Immature natural killer cell (primary cell): ENCODE data around the gene TTYH3. TPM values are rescaled to one million over a fixed set of nuclear protein-coding genes. Genes with fewer than 3 reads are reported as not detected.
"Not testable (repeated sequence)": the region's sequence is repeated elsewhere in the genome, so short reads cannot be mapped to it uniquely, and the experiment has no call there.

ENCODE experiments used
- DNase-seq, 3 donors: peaks; one replicate each; pipeline ENCODE4 v3.0.0; 2022; ENCODE audit warnings: mixed read lengths in 1 of 3
- H3K27ac Mint-ChIP-seq, 6 donors: one replicate each; pipeline ENCODE4 v1.8.0; 2020; ENCODE audit warnings: mixed read lengths in 6 of 6, mild to moderate bottlenecking in 5 of 6, inconsistent platforms in 4 of 6, moderate library complexity in 3 of 6
- H3K27me3 Mint-ChIP-seq, 3 donors: one replicate each; pipeline ENCODE4 v1.8.0; 2020 to 2021; ENCODE audit warnings: low read depth in 3 of 3, mild to moderate bottlenecking in 3 of 3, mixed read lengths in 3 of 3, moderate library complexity in 3 of 3, inconsistent platforms in 1 of 3
- H3K36me3 Mint-ChIP-seq, 3 donors: one replicate each; pipeline ENCODE4 v1.8.0; 2020; ENCODE audit warnings: mixed read lengths in 3 of 3, inconsistent platforms in 2 of 3, mild to moderate bottlenecking in 2 of 3
- H3K4me1 Mint-ChIP-seq, 2 donors: one replicate each; pipeline ENCODE4 v1.8.0; 2020; ENCODE audit warnings: inconsistent platforms in 2 of 2, mild to moderate bottlenecking in 2 of 2, mixed read lengths in 2 of 2, moderate library complexity in 1 of 2
- H3K4me3 Mint-ChIP-seq, 5 donors: one replicate each; pipeline ENCODE4 v1.8.0; 2020; ENCODE audit warnings: mild to moderate bottlenecking in 5 of 5, mixed read lengths in 5 of 5, inconsistent platforms in 3 of 5, moderate library complexity in 3 of 5
- H3K9me3 Mint-ChIP-seq, 6 donors: one replicate each; pipeline ENCODE4 v1.8.0; 2020; ENCODE audit warnings: mild to moderate bottlenecking in 6 of 6, mixed read lengths in 6 of 6, inconsistent platforms in 4 of 6, moderate library complexity in 3 of 6
- polyA plus RNA-seq, 3 donors: library from polyadenylated mRNA; unstranded; fragments of 300-500 nt; fragmentation: Illumina TruSeq; gene quantifications; one replicate each; pipeline ENCODE4 v1.2.3, GENCODE V29; 2021

TTYH3 gene
- polyA plus RNA-seq, 3 donors from 2014 or later, result 1.3 to 3.2 (median 1.6) TPM

- Mint-ChIP-seq H3K27me3 (peaks cover 9 to 11% (median 10%) of the 10 kb centered on the region in 3 donors), H3K27ac (no peak overlapping the region), H3K9me3 (no peaks in the 10 kb centered on the region), H3K4me1 (peaks cover 6 to 12% of the 10 kb centered on the region in 2 donors), H3K36me3 (no peaks in the 10 kb centered on the region), H3K4me3 (no peak overlapping the region)
- DNase-seq, result no peak
These were observed 36.6 kb downstream of the TTYH3 start for GRCh38 chr7:2668401-2668800.

GRCh38 chr7:2670171-2670570, 38.4 kb downstream of the TTYH3 start:
- no peaks in the 10 kb centered on the region for H3K9me3 Mint-ChIP-seq
- DNase-seq, result no peak
- peaks cover 9 to 14% (median 10%) of the 10 kb centered on the region in 3 donors for H3K27me3 Mint-ChIP-seq
- peaks cover 6 to 12% of the 10 kb centered on the region in 2 donors for H3K4me1 Mint-ChIP-seq
- H3K27ac Mint-ChIP-seq, result no peak overlapping the region
- H3K36me3 Mint-ChIP-seq, result peaks cover 0 to 3% (median 0%) of the 10 kb centered on the region in 3 donors
- no peak overlapping the region for H3K4me3 Mint-ChIP-seq

DNA sequence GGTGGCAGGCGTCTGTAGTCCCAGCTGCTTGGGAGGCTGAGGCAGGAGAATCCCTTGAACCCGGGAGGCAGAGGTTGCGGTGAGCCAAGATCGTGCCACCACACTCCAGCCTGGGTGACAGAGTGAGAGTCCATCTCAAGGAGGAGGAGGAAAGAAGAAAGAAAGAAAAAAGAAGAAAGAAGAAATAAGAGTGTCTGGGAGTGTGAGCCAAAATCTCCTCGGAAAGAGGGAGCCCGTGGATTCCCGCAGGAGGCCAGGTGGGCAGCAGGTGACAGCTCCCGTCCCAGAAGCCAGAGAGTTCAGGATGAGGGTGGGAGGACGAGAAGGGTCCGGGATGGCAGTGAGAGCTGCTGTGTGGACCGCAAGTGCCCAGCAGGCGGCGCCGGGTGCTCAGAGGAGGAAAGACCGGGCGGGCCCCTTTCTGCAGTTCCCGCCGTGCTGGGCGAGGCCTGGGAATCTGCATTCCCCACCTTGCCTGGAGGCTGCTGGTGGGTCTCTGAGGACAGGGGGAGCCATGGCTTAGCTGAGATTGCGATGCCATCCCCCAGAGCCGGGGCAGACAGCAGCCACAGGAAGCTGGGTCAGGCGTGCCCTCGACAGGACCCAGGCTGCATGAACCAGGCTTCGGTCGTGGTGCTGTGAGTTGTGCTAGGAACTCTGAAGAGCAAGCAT, 39.1 kb downstream of the TTYH3 start:
- H3K9me3 Mint-ChIP-seq, result no peaks in the 10 kb centered on the region
- DNase-seq, result peak; percentile 59 to 62 (median 61)
- H3K36me3 Mint-ChIP-seq, result peaks cover 0 to 3% (median 0%) of the 10 kb centered on the region in 3 donors
- peaks cover 9 to 15% (median 10%) of the 10 kb centered on the region in 3 donors for H3K27me3 Mint-ChIP-seq
- H3K4me3 Mint-ChIP-seq, result peak overlapping the region in 1 of 5 donors; percentile 41
- peaks cover 6 to 10% of the 10 kb centered on the region in 2 donors for H3K4me1 Mint-ChIP-seq
- H3K27ac Mint-ChIP-seq, result no peak overlapping the region

GRCh38 chr7:2673214-2673613, 41.4 kb downstream of the TTYH3 start:
- not testable (repeated sequence) for DNase-seq, H3K4me3 Mint-ChIP-seq, H3K36me3 Mint-ChIP-seq, H3K9me3 Mint-ChIP-seq, H3K27ac Mint-ChIP-seq, H3K4me1 Mint-ChIP-seq
- peaks cover 5 to 19% (median 7%) of the 10 kb centered on the region in 3 donors for H3K27me3 Mint-ChIP-seq

- H3K4me3 Mint-ChIP-seq, result no peak overlapping the region
- peaks cover 4 to 19% (median 7%) of the 10 kb centered on the region in 3 donors for H3K27me3 Mint-ChIP-seq
- peaks cover 0 to 3% (median 0%) of the 10 kb centered on the region in 3 donors for H3K36me3 Mint-ChIP-seq
- H3K4me1 Mint-ChIP-seq, result peaks cover 6 to 8% of the 10 kb centered on the region in 2 donors
- H3K27ac Mint-ChIP-seq, result no peak overlapping the region
- DNase-seq, result no peak
- H3K9me3 Mint-ChIP-seq, result no peaks in the 10 kb centered on the region
These were observed 42.1 kb downstream of the TTYH3 start for GRCh38 chr7:2673934-2674333.

DNA sequence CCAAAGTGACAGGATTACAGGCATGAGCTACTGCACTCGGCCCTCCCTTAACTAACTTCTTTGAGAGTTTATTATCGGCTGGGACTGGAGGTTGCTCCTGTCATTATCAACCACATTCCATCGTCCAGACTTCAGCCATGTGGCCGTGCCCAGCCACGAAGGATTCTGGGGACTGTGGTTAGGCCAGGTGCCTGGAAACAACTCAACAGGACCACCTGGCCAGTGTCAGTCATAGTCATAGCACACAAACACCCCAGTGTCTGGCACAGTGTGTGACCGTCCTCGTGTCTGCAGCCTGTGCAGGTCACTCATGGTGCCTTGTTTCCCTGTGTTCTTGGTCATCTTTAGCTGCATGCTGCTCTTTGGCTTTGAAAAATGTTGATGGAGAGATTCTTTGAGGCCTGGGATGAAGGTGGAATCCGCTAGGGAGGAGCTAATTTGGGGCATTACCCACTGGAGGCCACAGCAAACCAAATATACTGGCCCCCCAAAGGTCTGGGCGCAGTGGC, 43.5 kb downstream of the TTYH3 start:
- no peak overlapping the region for H3K4me3 Mint-ChIP-seq
- no peaks in the 10 kb centered on the region for H3K9me3 Mint-ChIP-seq
- DNase-seq, result no peak
- peaks cover 4 to 11% (median 6%) of the 10 kb centered on the region in 3 donors for H3K27me3 Mint-ChIP-seq
- H3K36me3 Mint-ChIP-seq, result peaks cover 0 to 3% (median 0%) of the 10 kb centered on the region in 3 donors
- no peak overlapping the region for H3K27ac Mint-ChIP-seq
- peaks cover 6% of the 10 kb centered on the region in 2 donors for H3K4me1 Mint-ChIP-seq

DNA sequence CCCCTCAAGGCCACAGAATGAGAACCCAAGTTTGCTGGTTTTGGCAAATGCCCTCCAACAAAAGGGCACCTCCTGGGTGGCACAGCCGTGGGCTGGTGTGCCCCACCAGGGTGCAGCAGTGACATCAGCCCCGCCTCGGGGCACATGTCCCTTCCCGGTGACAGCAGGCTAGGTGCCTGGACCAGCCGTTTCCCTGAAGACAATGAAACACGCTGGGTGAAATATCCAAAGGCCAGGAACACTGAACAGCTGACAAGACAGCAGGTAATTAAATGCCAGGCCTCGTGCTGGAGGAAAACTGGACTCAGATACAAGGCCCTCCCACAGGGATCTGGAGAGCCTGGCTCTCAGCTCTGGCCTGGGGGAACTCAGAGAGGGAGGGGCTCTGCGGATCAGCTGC, 44.8 kb downstream of the TTYH3 start:
- H3K27me3 Mint-ChIP-seq, DNase-seq, H3K4me1 Mint-ChIP-seq, H3K27ac Mint-ChIP-seq, H3K9me3 Mint-ChIP-seq, H3K4me3 Mint-ChIP-seq, H3K36me3 Mint-ChIP-seq: not testable (repeated sequence)

GRCh38 chr7:2678454-2678853, 46.7 kb downstream of the TTYH3 start:
- H3K27ac Mint-ChIP-seq, H3K27me3 Mint-ChIP-seq, H3K4me3 Mint-ChIP-seq, DNase-seq, H3K4me1 Mint-ChIP-seq, H3K9me3 Mint-ChIP-seq, H3K36me3 Mint-ChIP-seq: not testable (repeated sequence)

DNA sequence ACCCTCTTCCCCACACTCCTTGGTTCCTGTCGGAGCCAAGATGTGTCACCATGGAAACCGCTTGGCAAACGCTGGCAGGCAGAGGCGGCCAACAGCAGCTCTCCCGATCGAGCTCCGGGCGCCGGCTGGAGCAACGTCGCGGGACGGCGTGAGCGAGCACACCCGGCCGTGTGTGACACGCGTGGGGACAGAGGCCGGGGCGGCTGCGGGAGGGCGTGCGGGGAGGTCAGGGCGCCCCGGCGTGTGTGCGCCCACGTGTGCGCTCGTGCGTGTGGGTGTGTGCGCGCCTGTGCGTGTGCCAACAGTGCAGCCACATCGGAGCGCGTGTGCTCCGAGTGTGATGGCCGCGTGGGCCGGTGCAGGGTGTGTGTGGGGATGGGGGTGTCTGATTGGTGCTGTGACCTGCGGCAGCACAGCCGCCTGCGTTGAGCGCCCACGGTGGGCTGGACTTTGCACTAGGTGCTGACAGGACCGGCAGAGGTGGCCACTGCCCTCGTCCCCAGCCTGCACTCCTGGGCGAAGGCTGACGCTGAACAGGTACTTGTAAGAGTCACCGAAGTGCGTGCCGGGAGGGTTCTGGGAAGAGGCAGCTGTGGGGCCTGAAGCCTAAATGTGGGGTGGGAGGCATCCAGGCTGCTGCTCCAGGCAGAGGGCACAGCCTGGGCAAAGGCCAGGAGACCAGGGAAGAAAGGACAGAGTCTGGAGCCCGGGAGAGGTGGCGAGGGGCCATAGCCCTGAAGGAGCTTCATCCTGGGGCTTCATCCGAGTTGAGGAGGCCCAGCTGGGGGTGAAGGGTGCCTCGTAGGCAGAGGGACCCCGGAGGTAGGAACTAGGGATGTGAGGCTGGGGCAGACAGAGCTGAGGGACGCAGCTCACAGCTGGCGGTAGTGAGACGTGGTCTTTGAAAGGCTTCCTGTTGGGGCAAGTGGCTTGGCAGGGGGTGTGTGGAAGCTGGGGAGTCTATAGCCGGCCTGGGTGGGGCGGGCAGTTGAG, 47.6 kb downstream of the TTYH3 start:
- not testable (repeated sequence) for H3K36me3 Mint-ChIP-seq, H3K27me3 Mint-ChIP-seq, H3K27ac Mint-ChIP-seq, H3K4me3 Mint-ChIP-seq, H3K9me3 Mint-ChIP-seq, H3K4me1 Mint-ChIP-seq, DNase-seq

GRCh38 chr7:2680256-2680655, 48.5 kb downstream of the TTYH3 start:
- no peaks in the 10 kb centered on the region for H3K36me3 Mint-ChIP-seq
- no peak overlapping the region for H3K4me3 Mint-ChIP-seq
- H3K4me1 Mint-ChIP-seq, result no peaks in the 10 kb centered on the region
- peaks cover 2 to 8% (median 3%) of the 10 kb centered on the region in 3 donors for H3K27me3 Mint-ChIP-seq
- no peaks in the 10 kb centered on the region for H3K9me3 Mint-ChIP-seq
- H3K27ac Mint-ChIP-seq, result no peak overlapping the region
- no peak for DNase-seq

DNA sequence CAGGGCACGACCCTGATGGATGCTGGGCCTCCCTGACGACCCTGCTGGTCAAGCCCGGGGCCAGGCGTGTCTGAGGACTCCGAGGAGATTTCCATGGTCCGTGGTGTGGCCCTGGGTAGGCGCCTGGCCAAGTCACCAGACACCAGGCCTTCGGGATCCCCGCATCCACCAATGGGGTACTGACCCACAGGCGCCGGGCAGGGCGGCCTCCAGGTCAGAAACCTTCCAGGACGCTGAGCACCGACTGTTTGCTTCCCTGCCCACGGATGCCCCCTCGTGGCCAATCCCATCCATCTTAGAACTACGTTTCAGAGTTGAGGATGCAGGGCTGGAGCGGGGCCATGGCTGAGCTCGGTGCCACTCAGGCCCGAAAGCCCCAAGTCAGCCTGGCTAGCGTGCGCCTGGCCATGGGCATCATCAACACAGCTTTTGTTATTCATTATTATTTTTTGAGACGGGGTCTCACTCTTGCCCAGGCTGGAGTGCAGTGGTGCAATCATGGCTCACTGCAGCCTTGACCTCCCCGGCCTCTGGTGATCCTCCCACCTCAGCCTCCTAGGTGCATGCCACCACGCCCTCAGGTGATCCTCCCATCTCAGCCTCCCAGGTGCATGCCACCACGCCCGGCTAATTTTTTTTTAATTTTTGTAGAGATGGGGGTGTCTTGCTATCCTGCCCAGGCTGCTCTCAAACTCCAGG, 49.2 kb downstream of the TTYH3 start:
- Mint-ChIP-seq H3K4me3 (no peak overlapping the region), H3K27ac (no peak overlapping the region)

GRCh38 chr7:2681929-2682799, 50.4 kb downstream of the TTYH3 start:
- Mint-ChIP-seq H3K27ac (no peak overlapping the region), H3K9me3 (no peaks in the 10 kb centered on the region)

More for the DNA sequence above, 49.2 kb downstream of the TTYH3 start:
- H3K4me1 Mint-ChIP-seq, result no peaks in the 10 kb centered on the region
- peak; percentile 49 to 55 (median 53) for DNase-seq
- H3K9me3 Mint-ChIP-seq, result no peaks in the 10 kb centered on the region
- no peaks in the 10 kb centered on the region for H3K36me3 Mint-ChIP-seq
- H3K27me3 Mint-ChIP-seq, result peaks cover 2 to 6% (median 3%) of the 10 kb centered on the region in 3 donors

DNA sequence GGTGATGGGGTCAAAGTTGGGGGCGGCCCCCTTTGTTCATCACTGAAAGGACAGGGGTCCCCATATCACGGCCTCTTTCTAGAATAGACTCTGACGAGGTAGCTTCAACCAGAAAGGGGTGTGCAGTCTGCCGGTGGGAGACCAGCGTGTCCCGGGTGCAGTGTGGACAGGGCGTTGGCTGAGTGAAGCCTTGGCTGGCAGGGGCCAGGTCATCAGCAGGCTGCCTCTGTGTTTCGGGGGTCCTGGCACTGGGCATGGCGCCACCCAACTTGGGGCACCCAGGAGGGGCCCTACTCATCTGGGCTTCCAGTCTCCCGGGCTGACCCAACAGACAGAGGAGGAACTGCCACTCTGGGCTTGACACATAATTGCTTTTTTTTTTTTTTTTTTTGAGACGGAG, 52.7 kb downstream of the TTYH3 start:
- Mint-ChIP-seq H3K27me3 (peaks cover 10 to 12% (median 12%) of the 10 kb centered on the region in 3 donors), H3K4me1 (peaks cover 8 to 11% of the 10 kb centered on the region in 2 donors), H3K4me3 (no peak overlapping the region), H3K9me3 (peaks cover 0 to 1% (median 0%) of the 10 kb centered on the region in 6 donors), H3K36me3 (no peaks in the 10 kb centered on the region), H3K27ac (no peak overlapping the region)
- no peak for DNase-seq

More at GRCh38 chr7:2681929-2682799, 50.4 kb downstream of the TTYH3 start:
- Mint-ChIP-seq H3K36me3 (no peaks in the 10 kb centered on the region), H3K4me3 (no peak overlapping the region), H3K4me1 (no peaks in the 10 kb centered on the region), H3K27me3 (peaks cover 3 to 7% (median 4%) of the 10 kb centered on the region in 3 donors)
- no peak for DNase-seq
